Gastrocnemius medialis (tissue), 4 donors: ENCODE data around the gene SDHA. TPM values are rescaled to one million over a fixed set of nuclear protein-coding genes. Genes with fewer than 3 reads are reported as not detected.

Experiments
- ATAC-seq, 2 donors: fragments of 150-250 bp; one replicate each; pipeline ENCODE4 v1.9.1; 2016
- DNase-seq, 2 donors: peaks; one replicate each; pipeline ENCODE4 v3.0.0-alpha.2; 2019
- H3K27ac ChIP-seq, 4 donors: fragments of 200-600 bp; sonication (generic); 1 replicate in 1 of 4; 2 replicates in 3 of 4; pipeline ENCODE4 v1.5.1; 2016 to 2018; ENCODE audit warnings: mild to moderate bottlenecking in 2 of 4, moderate library complexity in 1 of 4
- H3K27me3 ChIP-seq, 3 donors: fragments of 200-600 bp; sonication (generic) in 2 of 3; 1 replicate in 1 of 3; 2 replicates in 2 of 3; pipeline versions ENCODE4 v1.5.1 to v1.6.0; 2016 to 2019; ENCODE audit warnings: mild to moderate bottlenecking in 1 of 3, moderate library complexity in 1 of 3
- H3K36me3 ChIP-seq, 2 donors: fragments of 200-600 bp; sonication (generic) in 1 of 2; one replicate each; pipeline ENCODE4 v1.5.1; 2017 to 2018
- H3K4me1 ChIP-seq, 2 donors: fragments of 200-600 bp; sonication (generic) in 1 of 2; one replicate each; pipeline ENCODE4 v1.5.1; 2016 to 2017; ENCODE audit warnings: mild to moderate bottlenecking in 2 of 2
- H3K4me3 ChIP-seq, 4 donors: fragments of 200-600 bp; sonication (generic) in 3 of 4; 1 replicate in 1 of 4; 2 replicates in 3 of 4; pipeline ENCODE4 v1.5.1; 2016 to 2019; ENCODE audit warnings: mild to moderate bottlenecking in 2 of 4
- H3K9me3 ChIP-seq, 3 donors: fragments of 200-600 bp; sonication (generic) in 2 of 3; 1 replicate in 1 of 3; 2 replicates in 2 of 3; pipeline ENCODE4 v1.5.1; 2016 to 2019
- POLR2A ChIP-seq, 2 donors: fragments of 450-650 bp; IDR thresholded peaks; one replicate each; pipeline ENCODE4 v1.6.1; 2017; ENCODE audit warnings: antibody characterized with exemption in 2 of 2, mild to moderate bottlenecking in 2 of 2, moderate library complexity in 2 of 2
- in situ Hi-C, 4 donors: fragments of 200-750 bp; cut with MboI; loops; one replicate each; pipeline versions ENCODE4 v1.15.0 to v1.8.0; 2017; ENCODE audit warnings: low sequenced_read_pairs in 4 of 4
- intact Hi-C: fragments of 100-400 bp; cut with DNase I; formaldehyde crosslinking; loops from one replicate; pipeline ENCODE4 v1.15.1; 2023; ENCODE audit warnings: low total_unique reads
- total RNA-seq, 4 donors: library from RNA; depleted of rRNA; stranded (reverse); fragments of >200 nt; gene quantifications; one replicate each; pipeline versions ENCODE4 v1.1.0 to v1.2.3, GENCODE V29; 2016
- TF ChIP-seq, protein P1 (sequence below), 5 experiments: fragments of 450-650 bp in 3 of 5; fragments of 200-600 bp in 2 of 5; sonication (generic) in 2 of 5; IDR thresholded peaks in 4 of 5; conservative IDR thresholded peaks in 1 of 5; 1 replicate in 4 of 5; 2 replicates in 1 of 5; pipeline ENCODE4 v1.5.1; 2016 to 2019; ENCODE audit warnings: antibody characterized with exemption in 5 of 5, mild to moderate bottlenecking in 3 of 5, moderate library complexity in 3 of 5

Gene SDHA
- total RNA-seq, 4 donors from 2014 or later = 146 to 277 (median 207) TPM

- H3K36me3 ChIP-seq = no peaks in the 10 kb centered on the region
- DNase-seq = no peak
- ATAC-seq = no peak
- intact Hi-C loops (no loop called here), in situ Hi-C loops (no loop called here)
- no peaks in the 10 kb centered on the region for H3K27me3 ChIP-seq
- no peak overlapping the region for H3K4me3 ChIP-seq
- no peaks in the 10 kb centered on the region for H3K4me1 ChIP-seq
- no peaks in the 10 kb centered on the region for H3K9me3 ChIP-seq
- H3K27ac ChIP-seq = no peak overlapping the region
- TF ChIP-seq, protein P1, sequence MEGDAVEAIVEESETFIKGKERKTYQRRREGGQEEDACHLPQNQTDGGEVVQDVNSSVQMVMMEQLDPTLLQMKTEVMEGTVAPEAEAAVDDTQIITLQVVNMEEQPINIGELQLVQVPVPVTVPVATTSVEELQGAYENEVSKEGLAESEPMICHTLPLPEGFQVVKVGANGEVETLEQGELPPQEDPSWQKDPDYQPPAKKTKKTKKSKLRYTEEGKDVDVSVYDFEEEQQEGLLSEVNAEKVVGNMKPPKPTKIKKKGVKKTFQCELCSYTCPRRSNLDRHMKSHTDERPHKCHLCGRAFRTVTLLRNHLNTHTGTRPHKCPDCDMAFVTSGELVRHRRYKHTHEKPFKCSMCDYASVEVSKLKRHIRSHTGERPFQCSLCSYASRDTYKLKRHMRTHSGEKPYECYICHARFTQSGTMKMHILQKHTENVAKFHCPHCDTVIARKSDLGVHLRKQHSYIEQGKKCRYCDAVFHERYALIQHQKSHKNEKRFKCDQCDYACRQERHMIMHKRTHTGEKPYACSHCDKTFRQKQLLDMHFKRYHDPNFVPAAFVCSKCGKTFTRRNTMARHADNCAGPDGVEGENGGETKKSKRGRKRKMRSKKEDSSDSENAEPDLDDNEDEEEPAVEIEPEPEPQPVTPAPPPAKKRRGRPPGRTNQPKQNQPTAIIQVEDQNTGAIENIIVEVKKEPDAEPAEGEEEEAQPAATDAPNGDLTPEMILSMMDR (IDR thresholded peaks at IDR 0.05 in 4 of 5, conservative IDR thresholded peaks at IDR 0.05 in 1 of 5) = no peak
- TF ChIP-seq POLR2A (IDR thresholded peaks at IDR 0.05) = no peak
These were observed 46.3 kb upstream of the SDHA start for GRCh38 chr5:171801-172331.

DNA sequence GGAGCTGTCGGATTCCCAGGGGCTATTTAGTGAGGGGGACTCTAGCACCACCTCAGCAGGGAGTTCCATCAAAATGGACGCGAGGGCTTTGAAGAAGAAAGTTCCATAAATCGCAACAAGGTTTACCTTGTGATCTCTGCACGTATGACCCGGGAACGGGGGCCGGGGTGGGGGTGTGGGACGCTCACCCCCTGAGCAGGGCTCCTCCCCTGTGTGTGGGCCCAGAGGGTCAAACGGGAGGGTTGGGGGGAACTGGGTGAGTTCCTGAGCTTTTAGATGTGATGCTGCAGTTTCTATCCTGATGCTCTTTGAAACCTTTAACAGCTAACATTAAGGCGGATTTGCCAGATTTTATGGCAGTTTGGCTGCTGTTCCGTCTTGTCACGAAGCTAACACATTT is 45.7 kb upstream of the SDHA start:
- no peaks in the 10 kb centered on the region for H3K36me3 ChIP-seq
- no peak overlapping the region for H3K4me3 ChIP-seq
- H3K27ac ChIP-seq = no peak overlapping the region
- H3K9me3 ChIP-seq = no peaks in the 10 kb centered on the region
- TF ChIP-seq, protein P1 (IDR thresholded peaks at IDR 0.05 in 4 of 5, conservative IDR thresholded peaks at IDR 0.05 in 1 of 5) = no peak
- TF ChIP-seq POLR2A (IDR thresholded peaks at IDR 0.05) = no peak
- in situ Hi-C loops = no loop called here
- ATAC-seq (no peak), DNase-seq (no peak)
- H3K4me1 ChIP-seq = no peaks in the 10 kb centered on the region
- intact Hi-C loops = no loop called here
- no peaks in the 10 kb centered on the region for H3K27me3 ChIP-seq

GRCh38 chr5:172841-173251 is 45.3 kb upstream of the SDHA start:
- Histone ChIP-seq H3K36me3 (no peaks in the 10 kb centered on the region), H3K9me3 (no peaks in the 10 kb centered on the region), H3K27ac (no peak overlapping the region), H3K4me1 (no peaks in the 10 kb centered on the region), H3K4me3 (no peak overlapping the region), H3K27me3 (no peaks in the 10 kb centered on the region)
- TF ChIP-seq, protein P1 (IDR thresholded peaks at IDR 0.05 in 4 of 5, conservative IDR thresholded peaks at IDR 0.05 in 1 of 5) = no peak
- ATAC-seq = no peak
- no peak for DNase-seq
- in situ Hi-C loops = no loop called here
- intact Hi-C loops = no loop called here

DNA sequence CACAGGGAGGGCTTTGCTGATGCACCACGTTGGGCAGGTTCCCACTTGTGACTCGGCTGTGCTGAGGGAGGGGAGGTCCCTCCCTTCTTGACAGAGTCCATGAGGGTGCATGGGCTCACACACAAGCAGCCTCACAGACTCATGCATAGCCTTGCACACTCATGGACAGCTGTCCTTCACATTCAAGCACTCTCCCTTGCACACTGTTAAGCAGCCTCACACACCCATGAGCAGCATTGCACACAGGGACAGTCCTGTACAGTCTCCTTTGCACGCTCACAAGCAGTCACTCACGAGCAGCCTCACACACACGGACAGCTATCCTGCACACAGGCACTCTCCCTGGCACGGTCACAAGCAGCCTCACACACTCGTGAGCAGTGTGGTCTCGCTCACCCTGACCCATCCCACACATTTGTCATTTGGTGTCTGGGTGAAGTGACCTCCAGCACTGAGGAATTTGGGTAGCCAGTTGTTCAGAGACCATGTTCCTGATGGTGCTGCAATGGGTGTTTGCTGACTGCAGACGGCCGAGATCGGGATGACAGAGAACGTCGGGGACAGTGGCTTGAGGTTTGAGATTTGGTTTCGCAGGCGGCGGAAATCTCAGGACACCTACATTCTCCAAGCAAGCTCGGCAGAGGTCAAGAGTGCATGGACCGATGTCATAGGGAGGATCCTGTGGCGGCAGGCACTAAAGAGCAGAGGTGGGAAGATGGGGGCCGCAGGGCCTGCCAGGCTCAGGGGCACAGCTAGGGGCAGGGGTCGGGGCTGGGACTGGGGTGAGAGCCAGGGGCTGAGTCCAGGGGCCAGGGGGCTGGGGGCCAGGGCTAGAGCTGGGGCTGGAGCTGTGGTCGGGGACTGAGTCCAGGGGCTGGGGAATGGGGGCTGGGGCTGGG is 44.5 kb upstream of the SDHA start:
- in situ Hi-C loops = no loop called here
- Histone ChIP-seq H3K36me3 (no peaks in the 10 kb centered on the region), H3K9me3 (no peaks in the 10 kb centered on the region), H3K27me3 (no peaks in the 10 kb centered on the region), H3K4me3 (no peak overlapping the region), H3K4me1 (no peaks in the 10 kb centered on the region), H3K27ac (no peak overlapping the region)
- intact Hi-C loops = no loop called here
- ATAC-seq (no peak), DNase-seq (no peak)
- TF ChIP-seq POLR2A (IDR thresholded peaks at IDR 0.05) = no peak
- TF ChIP-seq, protein P1 (IDR thresholded peaks at IDR 0.05 in 4 of 5, conservative IDR thresholded peaks at IDR 0.05 in 1 of 5) = no peak
